Fibroblast of lung (primary cell): ENCODE data around the gene CARD14. TPM values are rescaled to one million over a fixed set of nuclear protein-coding genes. Genes with fewer than 3 reads are reported as not detected.

ENCODE experiments used
- DNase-seq, 2 donors: peaks; one replicate each; pipeline versions ENCODE4 v3.0.0 to v3.0.0-alpha.2; 2010; ENCODE audit warnings: low read depth in 2 of 2
- H2AFZ ChIP-seq: 2 replicates; pipeline ENCODE4 v1.5.1; 2012; ENCODE audit warnings: low read length, control low read depth, inconsistent platforms
- H3K27ac ChIP-seq: 2 replicates; pipeline ENCODE4 v1.5.1; 2011; ENCODE audit warnings: low read length, control low read depth; ENCODE audit not compliant: insufficient read depth
- H3K27me3 ChIP-seq: 2 replicates; pipeline ENCODE4 v1.5.1; 2011; ENCODE audit warnings: mild to moderate bottlenecking, low read length; ENCODE audit not compliant: control insufficient read depth, insufficient read depth
- H3K36me3 ChIP-seq: 2 replicates; pipeline ENCODE4 v1.5.1; 2011; ENCODE audit warnings: low read length; ENCODE audit not compliant: control insufficient read depth, insufficient read depth
- H3K4me1 ChIP-seq: 2 replicates; pipeline ENCODE4 v1.5.1; 2011; ENCODE audit warnings: low read length; ENCODE audit not compliant: control insufficient read depth, insufficient read depth; ENCODE audit errors: extremely low read depth
- H3K4me2 ChIP-seq: 2 replicates; pipeline ENCODE4 v1.5.1; 2011; ENCODE audit warnings: low read length, control low read depth; ENCODE audit not compliant: insufficient read depth; ENCODE audit errors: extremely low read depth
- H3K4me3 ChIP-seq, 4 experiments: fragments of 200-600 bp in 1 of 4; sonication (generic) in 1 of 4; replicated peaks in 1 of 4; 2 replicates each; pipeline ENCODE4 v1.5.1; 2011 to 2016; ENCODE audit warnings: low read length in 4 of 4, low read depth in 3 of 4, mild to moderate bottlenecking in 3 of 4, control low read depth in 2 of 4, inconsistent platforms in 1 of 4, mixed read lengths in 1 of 4; ENCODE audit not compliant: insufficient read depth in 1 of 4; ENCODE audit errors: control extremely low read depth in 1 of 4
- H3K79me2 ChIP-seq: 2 replicates; pipeline ENCODE4 v1.5.1; 2012; ENCODE audit warnings: mild to moderate bottlenecking, low read length, inconsistent platforms; ENCODE audit not compliant: control insufficient read depth, insufficient read depth
- H3K9ac ChIP-seq: 2 replicates; pipeline ENCODE4 v1.5.1; 2011; ENCODE audit warnings: mild to moderate bottlenecking, low read length, control low read depth; ENCODE audit not compliant: insufficient read depth
- H3K9me3 ChIP-seq: 2 replicates; pipeline ENCODE4 v1.5.1; 2012; ENCODE audit warnings: low read depth, low read length; ENCODE audit not compliant: control insufficient read depth, insufficient read depth
- H4K20me1 ChIP-seq: 2 replicates; pipeline ENCODE4 v1.5.1; 2011; ENCODE audit warnings: low read length; ENCODE audit not compliant: control insufficient read depth, insufficient read depth; ENCODE audit errors: extremely low read depth
- EZH2 ChIP-seq: IDR thresholded peaks from 2 replicates; pipeline ENCODE4 v1.5.1; 2012; ENCODE audit warnings: low read length, control low read depth, mild to moderate bottlenecking; ENCODE audit errors: missing control alignments
- polyA plus RNA-seq, 2 donors: library from polyadenylated mRNA; depleted of rRNA in 1 of 2; stranded (reverse) in 1 of 2; unstranded in 1 of 2; fragments of >200 nt; gene quantifications; 2 replicates each; pipeline ENCODE4 v1.2.1, GENCODE V29; 2011 to 2012; ENCODE audit warnings: missing spikeins in 1 of 2
- total RNA-seq: library from RNA; depleted of rRNA; stranded (reverse); fragments of >200 nt; gene quantifications from 2 replicates; pipeline ENCODE4 v1.2.1, GENCODE V29; 2014
- TF ChIP-seq, protein P1 (sequence below), 2 donors: IDR thresholded peaks in 1 of 2; conservative IDR thresholded peaks in 1 of 2; 1 replicate in 1 of 2; 2 replicates in 1 of 2; pipeline ENCODE4 v1.5.1; 2011 to 2012; ENCODE audit warnings: low read length in 2 of 2, control low read depth in 1 of 2, inconsistent platforms in 1 of 2, low read depth in 1 of 2, mild to moderate bottlenecking in 1 of 2

The CARD14 gene
- total and polyA plus RNA-seq, 2 donors (not counting 1 experiment from before 2014, with no cell fraction given), result 0.17 TPM; not detected in 1

DNA sequence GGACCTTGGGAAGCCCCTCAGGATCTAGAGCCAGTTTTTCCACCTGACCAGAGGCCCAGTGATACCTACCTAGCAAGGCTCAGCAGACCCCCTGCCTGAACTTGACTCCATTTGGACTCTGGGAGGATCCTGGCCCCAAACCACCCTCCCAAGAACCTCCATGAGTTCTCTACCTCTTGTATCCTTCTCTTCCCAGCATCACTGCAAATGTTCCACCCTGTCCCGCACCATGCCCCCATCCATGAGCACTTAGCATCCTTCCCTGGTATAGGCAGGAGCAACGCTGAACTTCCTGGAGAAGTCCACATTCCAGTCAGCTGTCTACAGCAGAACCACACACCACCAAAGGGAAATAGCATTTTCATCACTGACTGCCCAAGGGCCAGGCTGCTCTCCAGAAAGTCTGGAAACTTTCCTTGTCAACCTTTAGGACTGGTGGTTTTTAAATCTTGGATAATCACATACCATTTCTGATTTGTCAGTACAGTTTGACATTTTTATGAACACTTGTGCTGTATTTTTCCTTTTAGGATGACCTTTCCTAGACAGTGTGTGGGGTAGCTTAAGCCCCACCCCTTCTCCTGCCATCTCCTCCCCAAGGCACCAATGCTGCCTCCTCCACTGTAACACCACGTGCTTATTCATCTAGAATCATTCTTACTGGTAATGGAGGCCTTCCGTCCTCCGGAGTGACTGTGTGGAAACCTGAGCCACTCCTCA lies 36.8 kb upstream of the CARD14 start:
- DNase-seq, result no peak
- Histone ChIP-seq H3K9ac (no peak overlapping the region), H3K9me3 (no peaks in the 10 kb centered on the region), H2AFZ (no peak overlapping the region), H3K27me3 (no peaks in the 10 kb centered on the region), H3K4me2 (no peak overlapping the region), H4K20me1 (no peaks in the 10 kb centered on the region), H3K36me3 (peaks cover 20% of the 10 kb centered on the region), H3K27ac (no peak overlapping the region), H3K4me1 (no peaks in the 10 kb centered on the region), H3K4me3 (no peak overlapping the region), H3K79me2 (no peaks in the 10 kb centered on the region)
- TF ChIP-seq EZH2, result no peak
- TF ChIP-seq, protein P1, sequence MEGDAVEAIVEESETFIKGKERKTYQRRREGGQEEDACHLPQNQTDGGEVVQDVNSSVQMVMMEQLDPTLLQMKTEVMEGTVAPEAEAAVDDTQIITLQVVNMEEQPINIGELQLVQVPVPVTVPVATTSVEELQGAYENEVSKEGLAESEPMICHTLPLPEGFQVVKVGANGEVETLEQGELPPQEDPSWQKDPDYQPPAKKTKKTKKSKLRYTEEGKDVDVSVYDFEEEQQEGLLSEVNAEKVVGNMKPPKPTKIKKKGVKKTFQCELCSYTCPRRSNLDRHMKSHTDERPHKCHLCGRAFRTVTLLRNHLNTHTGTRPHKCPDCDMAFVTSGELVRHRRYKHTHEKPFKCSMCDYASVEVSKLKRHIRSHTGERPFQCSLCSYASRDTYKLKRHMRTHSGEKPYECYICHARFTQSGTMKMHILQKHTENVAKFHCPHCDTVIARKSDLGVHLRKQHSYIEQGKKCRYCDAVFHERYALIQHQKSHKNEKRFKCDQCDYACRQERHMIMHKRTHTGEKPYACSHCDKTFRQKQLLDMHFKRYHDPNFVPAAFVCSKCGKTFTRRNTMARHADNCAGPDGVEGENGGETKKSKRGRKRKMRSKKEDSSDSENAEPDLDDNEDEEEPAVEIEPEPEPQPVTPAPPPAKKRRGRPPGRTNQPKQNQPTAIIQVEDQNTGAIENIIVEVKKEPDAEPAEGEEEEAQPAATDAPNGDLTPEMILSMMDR (conservative IDR thresholded peaks at IDR 0.05 in 1 of 2, IDR thresholded peaks at IDR 0.05 in 1 of 2; ENCODE audit: low read depth in 1 of 2, low read length in 2 of 2), result no peak

- no peaks in the 10 kb centered on the region for H3K4me1 ChIP-seq
- no peaks in the 10 kb centered on the region for H4K20me1 ChIP-seq
- H3K27me3 ChIP-seq, result no peaks in the 10 kb centered on the region
- H3K4me3 ChIP-seq, result no peak overlapping the region
- TF ChIP-seq, protein P1 (conservative IDR thresholded peaks at IDR 0.05 in 1 of 2, IDR thresholded peaks at IDR 0.05 in 1 of 2; ENCODE audit: low read depth in 1 of 2, low read length in 2 of 2), result no peak
- no peak for TF ChIP-seq EZH2
- no peak for DNase-seq
- no peak overlapping the region for H3K27ac ChIP-seq
- no peak overlapping the region for H2AFZ ChIP-seq
- no peak overlapping the region for H3K4me2 ChIP-seq
- no peaks in the 10 kb centered on the region for H3K9me3 ChIP-seq
- H3K79me2 ChIP-seq, result no peaks in the 10 kb centered on the region
- peaks cover 24% of the 10 kb centered on the region for H3K36me3 ChIP-seq
- H3K9ac ChIP-seq, result no peak overlapping the region
These were observed 36.2 kb upstream of the CARD14 start for GRCh38 chr17:80133626-80133970.

DNA sequence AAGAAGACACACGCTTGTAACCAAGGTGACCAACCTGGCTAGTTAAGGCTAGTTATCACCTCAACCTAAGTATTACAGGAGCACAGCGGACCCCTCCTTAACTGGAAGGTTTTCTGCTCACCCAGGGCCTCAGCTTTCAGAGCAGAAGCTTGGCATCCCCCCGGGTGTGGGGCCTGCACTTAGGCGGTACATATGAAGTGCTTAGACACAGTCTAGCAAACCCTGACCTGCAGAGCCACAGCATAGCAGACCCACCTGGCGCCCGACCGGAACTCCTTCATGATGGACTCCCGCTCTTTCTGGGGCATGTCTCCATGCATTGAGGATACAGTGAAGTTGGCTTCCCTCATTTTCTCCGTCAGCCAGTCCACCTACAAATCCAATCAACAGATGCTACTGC lies 32.7 kb upstream of the CARD14 start:
- TF ChIP-seq EZH2, result no peak
- TF ChIP-seq, protein P1 (conservative IDR thresholded peaks at IDR 0.05 in 1 of 2, IDR thresholded peaks at IDR 0.05 in 1 of 2; ENCODE audit: low read depth in 1 of 2, low read length in 2 of 2), result no peak

More for the DNA sequence above, 32.7 kb upstream of the CARD14 start:
- Histone ChIP-seq H3K27ac (no peak overlapping the region), H3K4me1 (no peaks in the 10 kb centered on the region), H3K36me3 (peaks cover 36% of the 10 kb centered on the region), H3K4me3 (no peak overlapping the region), H2AFZ (no peak overlapping the region), H3K79me2 (peaks cover 3% of the 10 kb centered on the region), H3K9ac (no peak overlapping the region), H3K9me3 (no peaks in the 10 kb centered on the region), H4K20me1 (no peaks in the 10 kb centered on the region), H3K27me3 (no peaks in the 10 kb centered on the region), H3K4me2 (no peak overlapping the region)
- no peak for DNase-seq
